ENCODE measurements around the gene ADGRD2. TPM values are rescaled to one million over a fixed set of nuclear protein-coding genes. Genes with fewer than 3 reads are reported as not detected.

Gene ADGRD2
- total RNA-seq, 1 experiment from 2014 or later = not detected

- DNase-seq (ENCODE audit: low read depth, low spot score) = no peak
- H3K9me3 ChIP-seq (ENCODE audit: control insufficient read depth, insufficient read depth, low read depth, low read length) = no peaks in the 10 kb centered on the region
- ATAC-seq = peak; percentile 62; the same call in 1 of the 2 replicates
- no peaks in the 10 kb centered on the region for H3K27me3 ChIP-seq (ENCODE audit: control insufficient read depth, insufficient read depth, low read length)
- H3K4me3 ChIP-seq (ENCODE audit: low read depth in 2 of 2, low read length in 2 of 2) = no peak overlapping the region
- H3K36me3 ChIP-seq (ENCODE audit: control insufficient read depth, insufficient read depth, low read length) = no peaks in the 10 kb centered on the region
- no TSS peak for BruUV-seq (replicated peaks)
- no peaks in the 10 kb centered on the region for H3K4me1 ChIP-seq (ENCODE audit: control insufficient read depth, insufficient read depth, low read length)
- no peak overlapping the region for H3K27ac ChIP-seq (ENCODE audit: low read length)
- ChIA-PET POLR2A (no interaction called here), CTCF (no interaction called here)
- intact Hi-C loops (cut with micrococcal nuclease; ENCODE audit: unreplicated experiment) = no loop called here
- TF ChIP-seq SIN3A (IDR thresholded peaks at IDR 0.05; ENCODE audit: borderline replicate concordance, insufficient read depth, low read depth, low read length) = no peak
- TF ChIP-seq, protein P1, sequence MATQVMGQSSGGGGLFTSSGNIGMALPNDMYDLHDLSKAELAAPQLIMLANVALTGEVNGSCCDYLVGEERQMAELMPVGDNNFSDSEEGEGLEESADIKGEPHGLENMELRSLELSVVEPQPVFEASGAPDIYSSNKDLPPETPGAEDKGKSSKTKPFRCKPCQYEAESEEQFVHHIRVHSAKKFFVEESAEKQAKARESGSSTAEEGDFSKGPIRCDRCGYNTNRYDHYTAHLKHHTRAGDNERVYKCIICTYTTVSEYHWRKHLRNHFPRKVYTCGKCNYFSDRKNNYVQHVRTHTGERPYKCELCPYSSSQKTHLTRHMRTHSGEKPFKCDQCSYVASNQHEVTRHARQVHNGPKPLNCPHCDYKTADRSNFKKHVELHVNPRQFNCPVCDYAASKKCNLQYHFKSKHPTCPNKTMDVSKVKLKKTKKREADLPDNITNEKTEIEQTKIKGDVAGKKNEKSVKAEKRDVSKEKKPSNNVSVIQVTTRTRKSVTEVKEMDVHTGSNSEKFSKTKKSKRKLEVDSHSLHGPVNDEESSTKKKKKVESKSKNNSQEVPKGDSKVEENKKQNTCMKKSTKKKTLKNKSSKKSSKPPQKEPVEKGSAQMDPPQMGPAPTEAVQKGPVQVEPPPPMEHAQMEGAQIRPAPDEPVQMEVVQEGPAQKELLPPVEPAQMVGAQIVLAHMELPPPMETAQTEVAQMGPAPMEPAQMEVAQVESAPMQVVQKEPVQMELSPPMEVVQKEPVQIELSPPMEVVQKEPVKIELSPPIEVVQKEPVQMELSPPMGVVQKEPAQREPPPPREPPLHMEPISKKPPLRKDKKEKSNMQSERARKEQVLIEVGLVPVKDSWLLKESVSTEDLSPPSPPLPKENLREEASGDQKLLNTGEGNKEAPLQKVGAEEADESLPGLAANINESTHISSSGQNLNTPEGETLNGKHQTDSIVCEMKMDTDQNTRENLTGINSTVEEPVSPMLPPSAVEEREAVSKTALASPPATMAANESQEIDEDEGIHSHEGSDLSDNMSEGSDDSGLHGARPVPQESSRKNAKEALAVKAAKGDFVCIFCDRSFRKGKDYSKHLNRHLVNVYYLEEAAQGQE (IDR thresholded peaks at IDR 0.05; ENCODE audit: insufficient read depth in 1 of 2, low read depth in 2 of 2, low read length in 1 of 2) = no peak
- no peak for TF ChIP-seq POLR2AphosphoS5 (IDR thresholded peaks at IDR 0.05; ENCODE audit: low read depth, low read length)
- TF ChIP-seq TCF7L2 (IDR thresholded peaks at IDR 0.05; ENCODE audit: low read depth, low read length) = no peak; the same call in 1 of the 2 replicates
- TF ChIP-seq, protein P2, sequence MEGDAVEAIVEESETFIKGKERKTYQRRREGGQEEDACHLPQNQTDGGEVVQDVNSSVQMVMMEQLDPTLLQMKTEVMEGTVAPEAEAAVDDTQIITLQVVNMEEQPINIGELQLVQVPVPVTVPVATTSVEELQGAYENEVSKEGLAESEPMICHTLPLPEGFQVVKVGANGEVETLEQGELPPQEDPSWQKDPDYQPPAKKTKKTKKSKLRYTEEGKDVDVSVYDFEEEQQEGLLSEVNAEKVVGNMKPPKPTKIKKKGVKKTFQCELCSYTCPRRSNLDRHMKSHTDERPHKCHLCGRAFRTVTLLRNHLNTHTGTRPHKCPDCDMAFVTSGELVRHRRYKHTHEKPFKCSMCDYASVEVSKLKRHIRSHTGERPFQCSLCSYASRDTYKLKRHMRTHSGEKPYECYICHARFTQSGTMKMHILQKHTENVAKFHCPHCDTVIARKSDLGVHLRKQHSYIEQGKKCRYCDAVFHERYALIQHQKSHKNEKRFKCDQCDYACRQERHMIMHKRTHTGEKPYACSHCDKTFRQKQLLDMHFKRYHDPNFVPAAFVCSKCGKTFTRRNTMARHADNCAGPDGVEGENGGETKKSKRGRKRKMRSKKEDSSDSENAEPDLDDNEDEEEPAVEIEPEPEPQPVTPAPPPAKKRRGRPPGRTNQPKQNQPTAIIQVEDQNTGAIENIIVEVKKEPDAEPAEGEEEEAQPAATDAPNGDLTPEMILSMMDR (IDR thresholded peaks at IDR 0.05) = no peak
- in situ Hi-C loops (cut with HindIII; ENCODE audit: low pct_unique_long_range_greater_than_20kb, low sequenced_read_pairs) = no loop called here
These were observed 77.5 kb downstream of the ADGRD2 start for GRCh38 chr9:124527781-124528180.

Other genes with a start within 250 kb of the ADGRD2 start
- gene NEK6, start 192.5 kb upstream of the ADGRD2 start, total RNA-seq (2021; ENCODE audit: unreplicated experiment) = 56.3 TPM
- 167 TPM for gene PSMB7, start 35.0 kb upstream of the ADGRD2 start, total RNA-seq (2021; ENCODE audit: unreplicated experiment)
- gene NR5A1, start 56.9 kb downstream of the ADGRD2 start, total RNA-seq (2021; ENCODE audit: unreplicated experiment) = 2.5 TPM

All from Panc1 (cell line).